Stimulated activated CD4-positive, alpha-beta T cell treated with anti-CD3 and anti-CD28 coated beads, Interleukin-2, amount 100 ng/mL, for 48 hours (primary cell): Measurements from ENCODE around the gene SACM1L.
"Not testable (repeated sequence)": the region's sequence is repeated elsewhere in the genome, so short reads cannot be mapped to it uniquely, and the experiment has no call there.

Experiments
- DNase-seq, 2 donors: peaks; one replicate each; pipeline ENCODE4 v3.0.0-alpha.2; 2020

Gene SACM1L

DNA sequence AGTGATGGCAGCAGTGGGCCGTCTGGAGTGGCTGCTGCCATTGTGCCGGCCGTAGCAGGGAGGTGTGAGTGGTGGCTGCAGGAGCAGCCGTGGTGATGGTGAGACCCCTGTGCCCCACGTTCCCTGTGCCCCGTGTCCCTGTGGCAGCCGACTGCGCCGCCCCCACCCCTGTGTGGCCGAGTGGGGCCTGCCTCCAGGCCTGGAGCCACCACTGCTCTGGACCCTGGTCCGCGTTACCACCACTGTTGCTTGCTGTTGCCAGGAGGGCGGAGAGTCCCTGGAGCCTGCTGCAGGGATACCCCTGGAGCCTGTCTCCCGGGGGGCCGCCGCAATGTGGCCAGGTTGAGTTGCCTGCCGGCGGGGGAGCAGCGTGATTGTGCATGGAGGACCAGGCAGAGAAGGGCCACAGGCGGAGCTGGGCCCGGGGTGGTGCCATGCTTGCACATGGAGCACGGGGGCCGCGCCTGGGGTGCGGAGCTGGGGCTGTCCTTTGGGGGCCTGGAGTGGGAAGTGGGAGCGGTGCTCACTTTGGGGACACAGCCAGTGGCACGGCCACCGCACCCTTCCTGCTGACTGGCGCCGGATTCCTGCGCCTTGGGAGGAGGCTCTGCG, 57.1 kb downstream of the SACM1L start:
- DNase-seq = no peak

DNA sequence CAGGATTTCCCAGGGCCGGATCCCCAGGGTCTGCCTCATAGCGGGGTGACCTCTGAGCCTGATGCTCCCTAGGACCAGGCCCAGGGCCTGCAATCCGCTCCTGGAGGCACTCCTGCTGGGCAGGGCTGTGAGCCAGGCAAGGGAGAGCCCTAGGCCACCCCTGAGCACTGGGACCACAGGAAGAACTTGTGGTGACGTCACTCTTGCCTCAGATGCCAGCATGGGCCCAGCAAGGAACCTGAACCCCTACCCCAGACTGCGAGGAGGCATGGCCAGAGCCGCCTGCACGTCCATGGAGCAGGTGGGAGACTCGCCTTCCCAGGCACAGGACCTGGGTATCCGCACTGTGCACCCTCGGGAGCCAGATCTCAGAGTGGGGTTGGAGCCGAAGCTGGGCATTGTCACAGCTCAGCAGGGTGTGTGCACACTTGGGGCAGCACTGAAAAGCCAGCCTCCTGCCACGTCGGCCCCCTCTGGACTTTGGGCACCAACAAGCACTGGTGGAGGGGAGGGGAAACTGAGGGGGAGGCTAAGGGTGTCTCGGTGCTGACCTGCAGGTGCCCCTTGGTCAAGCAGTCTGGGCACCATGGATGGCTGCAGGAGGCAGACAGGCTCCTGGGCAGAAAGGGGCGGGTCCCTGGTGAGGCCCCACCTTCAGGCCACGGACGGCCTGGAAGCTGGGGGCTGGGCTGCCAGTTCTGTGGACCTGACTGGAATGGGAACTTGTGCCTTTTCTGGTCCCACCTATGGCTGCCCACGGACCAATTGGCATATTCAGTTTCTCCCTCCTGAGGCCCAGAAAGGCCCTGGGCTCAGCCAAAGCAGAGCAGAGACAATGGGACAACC, 57.8 kb downstream of the SACM1L start:
- DNase-seq = no peak

DNA sequence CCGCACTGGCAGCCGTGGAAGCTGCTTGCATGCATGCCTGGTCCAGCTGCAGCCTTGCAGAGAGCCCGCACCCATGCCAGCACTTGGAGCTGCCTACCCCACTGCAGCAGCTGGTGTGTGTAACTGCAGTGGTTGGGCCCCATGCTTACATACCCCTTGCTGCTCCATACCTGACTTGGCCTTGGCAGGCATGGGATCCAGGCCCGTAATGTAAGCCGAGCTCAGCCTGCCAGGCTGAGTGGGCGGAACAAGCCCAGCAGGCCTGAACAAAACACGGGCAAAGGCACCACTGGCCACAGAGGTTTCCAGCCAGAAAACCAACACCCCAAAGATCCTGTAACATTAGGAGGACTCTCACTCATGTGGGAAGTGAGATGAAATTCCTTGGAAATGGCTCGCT, 58.9 kb downstream of the SACM1L start:
- no peak for DNase-seq

DNA sequence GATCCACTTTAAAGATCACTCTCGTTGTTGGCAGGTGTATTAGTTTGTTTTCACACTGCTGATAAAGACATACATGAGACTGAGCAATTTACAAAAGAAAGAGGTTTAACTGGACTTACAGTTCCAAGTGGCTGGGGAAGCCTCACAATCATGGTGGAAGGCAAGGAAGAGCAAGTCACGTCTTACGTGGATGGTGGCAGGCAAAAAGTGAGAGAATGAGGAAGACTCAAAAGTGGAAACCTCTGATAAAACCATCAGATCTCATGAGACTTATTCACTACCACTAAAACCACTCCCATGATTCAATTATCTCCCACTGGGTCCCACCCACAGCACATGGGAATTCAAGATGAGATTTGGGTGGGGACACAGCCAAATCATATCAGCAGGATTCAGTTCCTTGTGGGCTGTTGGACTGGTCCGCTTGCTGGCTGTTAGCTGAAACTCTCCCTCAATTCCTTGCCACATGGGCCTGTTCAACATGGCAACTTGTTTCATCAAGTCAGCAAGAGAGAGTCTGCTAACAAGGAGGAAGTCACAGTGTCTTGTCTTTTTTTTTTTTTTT, 59.9 kb downstream of the SACM1L start:
- not testable (repeated sequence) for DNase-seq

DNA sequence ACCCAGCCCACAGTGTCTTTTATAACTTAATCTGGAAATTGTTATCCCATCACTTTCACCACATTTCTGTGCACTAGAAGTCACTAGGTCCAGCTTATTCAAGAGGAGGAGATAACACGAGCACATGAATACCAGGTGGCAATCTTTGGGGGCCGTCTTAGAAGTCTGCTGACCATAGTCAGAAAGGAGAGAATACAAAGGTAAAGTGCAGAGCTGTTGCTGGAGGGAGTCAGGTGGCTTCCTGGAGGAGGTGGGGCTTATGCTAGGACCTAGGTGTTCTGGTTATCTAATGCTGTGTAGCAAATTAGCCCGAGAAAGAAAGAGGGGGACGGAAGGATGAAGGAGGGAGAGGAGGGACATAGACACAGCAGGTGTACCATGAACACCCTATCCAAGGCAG, 60.7 kb downstream of the SACM1L start:
- no peak for DNase-seq

DNA sequence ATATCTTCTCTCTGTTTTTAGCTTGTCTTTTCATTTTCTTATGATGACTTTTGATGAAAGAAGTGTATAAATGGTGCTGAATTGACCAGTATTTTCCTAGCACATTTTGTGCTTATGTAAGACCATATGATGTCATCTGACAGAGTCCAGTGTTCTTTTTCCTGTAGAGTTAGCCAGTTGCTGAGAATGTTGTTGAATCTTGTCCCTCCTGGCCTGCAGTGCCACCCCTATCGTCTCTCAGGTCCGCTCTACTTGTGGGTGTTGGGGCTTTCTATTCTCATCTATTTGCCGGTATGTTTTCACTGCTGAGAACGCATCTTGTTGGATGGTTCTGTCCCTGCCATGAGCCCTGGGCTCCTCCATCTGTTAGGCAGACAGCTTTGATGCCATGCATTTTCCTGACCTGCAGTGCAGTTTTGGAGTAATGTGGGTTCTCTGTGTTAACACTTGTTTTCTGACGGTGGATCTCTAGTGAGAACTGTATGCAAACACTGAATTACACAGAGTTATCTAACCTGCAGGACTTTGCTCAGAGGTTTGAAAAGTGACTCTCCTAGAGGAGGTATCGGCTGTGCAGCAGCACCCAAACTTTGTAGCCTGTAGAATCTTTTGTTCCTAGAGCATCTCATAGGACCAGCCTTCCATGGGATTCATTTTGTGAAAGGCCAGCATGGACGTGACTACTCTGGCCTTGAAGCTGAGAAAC, 62.5 kb downstream of the SACM1L start:
- DNase-seq = no peak

DNA sequence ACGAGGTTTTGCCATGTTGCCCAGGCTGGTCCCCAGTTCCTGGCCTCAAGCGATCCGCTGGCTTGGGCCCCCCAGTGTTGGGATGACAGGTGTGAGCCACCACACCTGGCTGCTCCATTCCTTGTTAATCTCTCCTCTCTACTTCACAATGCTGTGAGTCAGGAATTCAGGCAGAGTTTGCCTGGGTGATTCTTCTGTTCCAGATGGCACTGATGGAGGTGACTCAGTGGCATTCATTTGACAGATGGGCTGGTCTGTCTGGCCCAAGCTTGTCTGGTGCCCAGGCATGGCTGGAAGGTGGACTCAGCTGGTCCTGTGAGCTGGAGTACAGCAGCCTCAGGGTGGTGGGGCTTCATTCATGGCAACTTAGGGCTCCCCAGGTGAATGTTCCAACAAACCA, 63.9 kb downstream of the SACM1L start:
- DNase-seq = no peak

GRCh38 chr3:45754461-45754860, 65.3 kb downstream of the SACM1L start:
- DNase-seq = no peak

- no peak for DNase-seq
Observed at GRCh38 chr3:45756055-45756454, 66.9 kb downstream of the SACM1L start.

DNA sequence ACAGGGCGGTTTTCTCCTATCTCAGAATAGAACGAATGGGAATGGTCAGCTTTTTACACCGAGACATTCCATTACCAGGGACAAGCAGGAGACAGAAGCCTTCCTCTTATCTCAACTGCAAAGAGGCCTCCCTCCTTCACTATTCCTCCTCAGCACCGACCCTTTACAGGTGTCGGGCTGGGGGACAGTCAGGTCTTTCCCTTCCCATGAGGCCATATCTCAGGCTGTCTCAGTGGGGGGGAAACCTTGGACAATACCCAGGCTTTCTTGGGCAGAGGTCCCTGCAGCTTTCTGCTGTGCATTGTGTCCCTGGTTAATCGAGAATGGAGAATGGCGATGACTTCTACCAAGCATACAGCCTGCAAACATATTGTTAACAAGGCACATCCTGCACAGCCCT, 67.9 kb downstream of the SACM1L start:
- not testable (repeated sequence) for DNase-seq

DNA sequence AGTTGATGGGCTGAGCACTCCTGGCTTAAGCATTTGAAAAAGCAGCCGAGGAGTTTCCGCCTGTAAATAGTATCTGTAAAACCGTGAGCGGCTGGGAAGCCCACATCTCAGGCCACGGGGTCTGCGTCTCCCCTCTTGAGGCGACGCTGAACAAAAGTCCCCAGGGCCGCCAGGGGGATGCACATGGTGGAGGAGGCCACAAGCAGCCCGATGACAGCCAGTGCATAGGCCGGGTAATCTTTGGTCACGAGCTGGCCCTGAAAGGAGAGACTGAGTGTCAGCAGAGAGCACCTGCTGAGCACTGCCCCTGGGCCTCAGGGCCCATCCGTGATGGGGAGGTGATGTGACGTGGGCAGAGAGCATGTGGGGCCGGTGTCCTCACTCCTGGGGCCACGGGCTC, 69.7 kb downstream of the SACM1L start:
- DNase-seq = no peak

GRCh38 chr3:45759851-45760250, 70.7 kb downstream of the SACM1L start:
- DNase-seq = no peak

DNA sequence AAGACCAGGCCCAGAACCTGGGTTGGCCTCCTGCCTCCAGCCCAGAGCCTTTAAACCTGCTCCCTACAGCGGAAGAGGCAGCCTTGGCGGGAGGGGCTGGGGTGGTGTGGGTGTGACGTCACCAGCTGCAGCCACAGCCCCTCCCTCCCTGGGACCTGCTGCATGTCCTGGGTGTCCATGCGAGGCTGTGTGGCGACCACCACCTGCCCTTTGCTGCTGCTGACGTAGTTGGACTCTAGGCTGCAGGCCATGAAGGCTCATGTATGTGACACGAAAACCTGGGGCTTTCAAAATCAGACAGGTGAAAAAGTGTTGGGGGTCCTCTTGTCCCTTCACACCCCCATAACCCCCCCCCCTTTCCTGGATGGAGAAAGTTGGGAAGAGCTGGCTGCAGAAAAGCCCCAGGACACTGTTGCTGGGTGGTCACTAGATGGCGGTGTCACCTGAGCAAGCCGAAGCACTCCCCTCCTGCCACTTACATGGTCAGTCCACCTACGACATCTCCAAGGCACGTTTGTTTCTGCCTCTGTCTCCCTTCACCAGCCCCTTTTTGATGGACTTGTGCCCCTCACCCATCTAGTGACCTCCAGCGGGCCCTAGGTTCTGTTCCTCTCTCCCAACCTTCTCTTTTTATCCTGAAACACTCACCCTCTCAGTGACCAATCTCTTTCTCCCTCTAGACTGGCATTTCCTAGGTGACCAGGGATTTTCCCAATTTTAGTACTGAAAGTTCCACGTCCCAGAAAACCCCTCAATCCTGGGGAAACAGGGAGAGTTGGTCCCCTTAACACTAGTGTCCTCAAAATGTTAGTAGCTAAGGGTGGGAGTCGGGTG, 71.9 kb downstream of the SACM1L start:
- peak; percentile 16 to 40 for DNase-seq

- DNase-seq = no peak
Observed at GRCh38 chr3:45761831-45762230, 72.6 kb downstream of the SACM1L start.

- no peak for DNase-seq
Observed at GRCh38 chr3:45762647-45763302, 73.6 kb downstream of the SACM1L start.

- DNase-seq = no peak
Observed at GRCh38 chr3:45763303-45763675, 74.1 kb downstream of the SACM1L start.

GRCh38 chr3:45765266-45765851, 76.2 kb downstream of the SACM1L start:
- no peak for DNase-seq

DNA sequence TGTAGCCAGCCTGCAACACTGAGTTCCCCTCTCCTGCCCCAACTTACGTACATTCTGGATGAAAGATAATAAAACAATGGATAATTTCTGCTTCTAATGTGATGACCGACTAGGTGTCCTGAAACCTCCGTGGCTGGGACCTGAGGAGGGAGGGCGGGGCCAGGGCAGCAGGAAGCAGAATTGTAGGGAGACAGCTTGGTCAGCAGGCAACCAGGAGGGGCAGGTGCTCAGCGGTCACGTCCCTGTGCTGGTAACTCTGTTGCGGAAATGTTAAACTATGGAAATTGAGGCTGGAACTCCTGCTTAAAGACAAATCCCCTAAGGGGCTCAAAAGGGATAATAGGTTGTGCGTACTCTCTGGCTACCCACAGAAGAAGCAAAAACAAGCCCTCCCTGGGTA, 76.8 kb downstream of the SACM1L start:
- no peak for DNase-seq

DNA sequence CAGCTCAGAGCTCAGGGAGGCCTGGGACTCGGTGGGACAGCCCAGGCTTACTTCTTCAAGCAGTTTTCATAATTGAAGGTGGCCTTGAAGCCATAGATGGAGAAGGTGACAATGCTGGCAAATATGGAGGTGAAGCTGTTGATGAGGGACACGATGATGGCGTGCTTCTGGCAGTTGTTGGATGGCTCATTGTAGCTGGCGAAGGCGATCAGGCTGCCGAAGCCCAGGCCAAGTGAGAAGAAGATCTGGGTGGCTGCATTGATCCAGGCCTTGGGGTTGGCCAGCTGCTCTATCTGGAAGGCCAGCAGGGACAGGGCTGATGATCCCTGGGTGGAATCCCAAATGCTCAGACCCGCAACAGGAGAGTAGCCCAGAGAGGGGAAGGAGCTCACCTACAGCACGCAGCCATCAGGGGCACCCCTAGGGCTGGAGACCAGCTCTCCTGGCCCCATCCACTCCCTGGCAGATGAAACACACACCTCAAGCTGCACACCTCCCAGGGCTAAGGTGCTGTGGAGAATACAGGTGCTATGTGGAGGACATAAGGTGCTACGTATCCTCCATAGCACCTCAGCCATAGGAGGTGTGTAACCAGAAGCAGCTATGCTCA, 82.1 kb downstream of the SACM1L start:
- no peak for DNase-seq

GRCh38 chr3:45771831-45772230, 82.6 kb downstream of the SACM1L start:
- DNase-seq = no peak

GRCh38 chr3:45772341-45773035, 83.3 kb downstream of the SACM1L start:
- DNase-seq = no peak
